ENCODE measurements around the gene NRIP1.

DNA sequence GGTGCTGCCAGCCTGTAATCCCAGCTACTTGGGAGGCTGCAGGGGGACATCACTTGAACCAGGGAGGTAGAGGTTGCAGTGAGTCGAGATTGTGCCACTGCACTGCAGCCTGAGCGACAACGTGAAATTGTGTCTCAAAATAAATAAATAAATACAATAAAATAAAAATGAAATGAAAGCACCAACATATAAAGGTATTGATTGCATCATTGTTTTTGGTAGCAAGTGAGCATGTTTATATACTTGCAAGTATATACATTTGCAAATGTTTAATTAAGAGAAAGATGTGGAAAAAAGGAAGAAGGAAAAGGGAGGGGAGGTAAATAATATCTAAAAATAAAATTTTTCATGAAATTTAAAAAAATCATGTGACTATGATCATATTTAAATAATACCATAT, 32.8 kb upstream of the NRIP1 start:
- TF ChIP-seq, protein P1, sequence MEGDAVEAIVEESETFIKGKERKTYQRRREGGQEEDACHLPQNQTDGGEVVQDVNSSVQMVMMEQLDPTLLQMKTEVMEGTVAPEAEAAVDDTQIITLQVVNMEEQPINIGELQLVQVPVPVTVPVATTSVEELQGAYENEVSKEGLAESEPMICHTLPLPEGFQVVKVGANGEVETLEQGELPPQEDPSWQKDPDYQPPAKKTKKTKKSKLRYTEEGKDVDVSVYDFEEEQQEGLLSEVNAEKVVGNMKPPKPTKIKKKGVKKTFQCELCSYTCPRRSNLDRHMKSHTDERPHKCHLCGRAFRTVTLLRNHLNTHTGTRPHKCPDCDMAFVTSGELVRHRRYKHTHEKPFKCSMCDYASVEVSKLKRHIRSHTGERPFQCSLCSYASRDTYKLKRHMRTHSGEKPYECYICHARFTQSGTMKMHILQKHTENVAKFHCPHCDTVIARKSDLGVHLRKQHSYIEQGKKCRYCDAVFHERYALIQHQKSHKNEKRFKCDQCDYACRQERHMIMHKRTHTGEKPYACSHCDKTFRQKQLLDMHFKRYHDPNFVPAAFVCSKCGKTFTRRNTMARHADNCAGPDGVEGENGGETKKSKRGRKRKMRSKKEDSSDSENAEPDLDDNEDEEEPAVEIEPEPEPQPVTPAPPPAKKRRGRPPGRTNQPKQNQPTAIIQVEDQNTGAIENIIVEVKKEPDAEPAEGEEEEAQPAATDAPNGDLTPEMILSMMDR (IDR thresholded peaks at IDR 0.05): no peak
- TF ChIP-seq POLR2A (IDR thresholded peaks at IDR 0.05): no peak
